C4-2B (cell line): ENCODE measurements around the gene PRDX1.
A peak's percentile ranks its signal among the peaks of the same experiment; 100 is the strongest.

Source experiments
- H3K27ac ChIP-seq: fragments of 450-650 bp; 2 replicates; pipeline ENCODE4 v1.5.1; 2017
- ZFX ChIP-seq: fragments of 450-650 bp; IDR thresholded peaks from 2 replicates; pipeline ENCODE4 v1.6.1; 2017
- TF ChIP-seq, protein P1 (sequence below): fragments of 450-650 bp; conservative IDR thresholded peaks from 2 replicates; pipeline ENCODE4 v1.5.1; 2017; ENCODE audit warnings: mild to moderate bottlenecking

Gene PRDX1

DNA sequence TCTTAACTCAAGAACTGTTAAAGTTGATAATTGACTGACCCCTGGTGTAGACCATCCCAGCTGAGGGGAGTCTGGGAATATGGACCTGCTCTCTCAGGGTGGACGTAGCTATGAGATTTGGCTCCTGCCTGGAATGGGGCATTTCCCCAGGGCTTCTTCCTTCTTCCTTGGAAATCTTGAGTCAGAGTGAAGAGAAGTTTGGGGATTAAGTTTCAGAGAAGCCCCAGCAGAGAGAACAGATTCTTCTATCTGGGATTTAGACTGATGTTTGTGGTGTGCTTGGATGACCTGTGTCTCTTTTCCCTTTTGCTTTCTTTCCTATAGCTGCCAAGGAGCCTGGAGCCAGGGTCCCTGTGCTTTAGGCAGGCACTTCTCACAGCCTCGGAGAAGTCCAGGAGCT, 42.2 kb upstream of the PRDX1 start:
- TF ChIP-seq, protein P1, sequence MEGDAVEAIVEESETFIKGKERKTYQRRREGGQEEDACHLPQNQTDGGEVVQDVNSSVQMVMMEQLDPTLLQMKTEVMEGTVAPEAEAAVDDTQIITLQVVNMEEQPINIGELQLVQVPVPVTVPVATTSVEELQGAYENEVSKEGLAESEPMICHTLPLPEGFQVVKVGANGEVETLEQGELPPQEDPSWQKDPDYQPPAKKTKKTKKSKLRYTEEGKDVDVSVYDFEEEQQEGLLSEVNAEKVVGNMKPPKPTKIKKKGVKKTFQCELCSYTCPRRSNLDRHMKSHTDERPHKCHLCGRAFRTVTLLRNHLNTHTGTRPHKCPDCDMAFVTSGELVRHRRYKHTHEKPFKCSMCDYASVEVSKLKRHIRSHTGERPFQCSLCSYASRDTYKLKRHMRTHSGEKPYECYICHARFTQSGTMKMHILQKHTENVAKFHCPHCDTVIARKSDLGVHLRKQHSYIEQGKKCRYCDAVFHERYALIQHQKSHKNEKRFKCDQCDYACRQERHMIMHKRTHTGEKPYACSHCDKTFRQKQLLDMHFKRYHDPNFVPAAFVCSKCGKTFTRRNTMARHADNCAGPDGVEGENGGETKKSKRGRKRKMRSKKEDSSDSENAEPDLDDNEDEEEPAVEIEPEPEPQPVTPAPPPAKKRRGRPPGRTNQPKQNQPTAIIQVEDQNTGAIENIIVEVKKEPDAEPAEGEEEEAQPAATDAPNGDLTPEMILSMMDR: no peak
- no peak for TF ChIP-seq ZFX
- H3K27ac ChIP-seq: no peak overlapping the region

DNA sequence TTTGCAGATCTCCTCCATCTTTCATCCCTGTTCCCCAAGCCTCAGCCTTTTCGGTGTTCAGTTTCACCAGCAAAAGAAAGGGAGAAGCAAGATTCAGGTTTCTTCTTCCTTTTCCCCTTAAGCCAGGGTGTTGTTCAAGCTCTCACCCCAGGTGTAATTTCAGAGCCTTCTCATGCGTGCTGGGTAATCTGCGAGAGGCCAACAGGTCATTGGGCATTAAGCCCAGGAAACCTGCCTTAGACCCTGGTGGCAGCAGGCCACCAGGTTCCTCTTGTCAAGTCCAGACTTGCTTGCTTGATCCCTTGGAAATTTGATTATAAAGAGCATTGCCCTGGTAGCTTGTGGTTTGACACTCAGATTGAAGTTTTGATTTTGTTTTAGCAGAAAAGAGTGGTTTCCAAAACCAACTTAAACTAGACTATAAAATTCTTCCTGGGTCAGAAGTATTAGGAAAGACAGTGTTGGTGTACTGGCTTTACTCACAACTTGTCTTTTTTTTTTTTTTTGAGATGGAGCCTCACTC, 35.8 kb upstream of the PRDX1 start:
- peak overlapping the region; percentile 40 for H3K27ac ChIP-seq

DNA sequence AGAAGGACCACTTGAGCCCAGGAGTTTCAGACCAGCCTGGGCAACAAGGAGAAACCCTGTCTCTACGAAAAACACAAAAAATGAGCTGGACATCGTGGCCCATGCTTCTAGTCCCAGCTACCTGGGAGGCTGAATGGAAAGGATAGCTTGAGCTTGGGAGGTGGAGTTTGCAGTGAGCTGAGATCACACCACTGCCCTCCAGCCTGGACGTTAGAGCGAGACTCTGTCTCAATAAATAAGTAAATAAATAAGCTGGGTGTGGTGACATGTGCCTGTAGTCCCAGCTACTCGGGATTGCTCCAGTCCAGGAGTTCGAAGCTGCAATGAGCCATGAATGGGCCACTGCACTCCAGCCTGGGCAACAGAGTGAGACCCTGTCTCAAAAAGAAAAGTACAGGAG, 32.5 kb upstream of the PRDX1 start:
- H3K27ac ChIP-seq: no peak overlapping the region
- no peak for TF ChIP-seq ZFX
- TF ChIP-seq, protein P1: no peak

More for the DNA sequence above, 35.8 kb upstream of the PRDX1 start:
- TF ChIP-seq, protein P1: no peak
- TF ChIP-seq ZFX: no peak

DNA sequence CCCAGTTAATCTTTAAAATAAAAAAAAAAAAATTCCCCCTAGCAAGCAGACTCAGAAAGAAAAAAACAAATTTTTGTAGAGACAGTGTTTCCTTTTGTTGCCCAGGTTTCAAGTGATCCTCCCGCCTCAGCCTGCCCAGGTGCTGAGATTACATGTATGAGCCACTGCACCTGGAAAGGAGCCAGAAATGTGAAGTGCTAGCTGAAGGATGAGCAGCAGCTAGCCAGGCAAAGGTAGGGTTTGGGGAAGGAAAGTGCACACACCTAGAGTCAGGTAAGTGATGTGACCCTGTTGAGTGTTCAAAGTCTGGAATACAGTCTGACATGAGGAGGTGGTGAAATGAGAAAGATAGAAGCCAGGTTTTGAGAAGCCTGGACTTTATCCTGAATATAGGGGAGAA, 30.6 kb upstream of the PRDX1 start:
- no peak overlapping the region; the same call in 1 of the 2 replicates for H3K27ac ChIP-seq
- TF ChIP-seq ZFX: no peak
- TF ChIP-seq, protein P1: no peak

DNA sequence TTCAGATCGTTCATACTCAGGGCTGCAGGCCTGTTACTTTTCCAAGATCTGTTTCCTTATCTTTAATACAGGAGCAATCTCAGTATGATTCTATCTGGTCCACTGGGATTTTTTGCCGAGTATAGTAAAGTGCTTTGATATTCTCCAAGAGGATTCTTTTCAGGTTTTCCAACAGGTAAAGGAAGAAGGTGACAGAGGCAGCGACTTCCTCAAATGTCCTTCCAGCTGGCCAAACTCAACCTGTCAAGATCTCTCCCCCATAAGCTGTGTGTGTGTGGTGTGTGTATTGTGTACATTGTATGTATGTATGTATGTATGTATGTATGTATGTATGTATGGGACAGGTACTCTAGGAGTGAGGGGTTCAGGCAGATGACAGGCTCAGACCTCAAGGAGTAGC, 30.0 kb upstream of the PRDX1 start:
- no peak for TF ChIP-seq ZFX
- TF ChIP-seq, protein P1: no peak
- peak overlapping the region; percentile 96; the same call in 1 of the 2 replicates for H3K27ac ChIP-seq

DNA sequence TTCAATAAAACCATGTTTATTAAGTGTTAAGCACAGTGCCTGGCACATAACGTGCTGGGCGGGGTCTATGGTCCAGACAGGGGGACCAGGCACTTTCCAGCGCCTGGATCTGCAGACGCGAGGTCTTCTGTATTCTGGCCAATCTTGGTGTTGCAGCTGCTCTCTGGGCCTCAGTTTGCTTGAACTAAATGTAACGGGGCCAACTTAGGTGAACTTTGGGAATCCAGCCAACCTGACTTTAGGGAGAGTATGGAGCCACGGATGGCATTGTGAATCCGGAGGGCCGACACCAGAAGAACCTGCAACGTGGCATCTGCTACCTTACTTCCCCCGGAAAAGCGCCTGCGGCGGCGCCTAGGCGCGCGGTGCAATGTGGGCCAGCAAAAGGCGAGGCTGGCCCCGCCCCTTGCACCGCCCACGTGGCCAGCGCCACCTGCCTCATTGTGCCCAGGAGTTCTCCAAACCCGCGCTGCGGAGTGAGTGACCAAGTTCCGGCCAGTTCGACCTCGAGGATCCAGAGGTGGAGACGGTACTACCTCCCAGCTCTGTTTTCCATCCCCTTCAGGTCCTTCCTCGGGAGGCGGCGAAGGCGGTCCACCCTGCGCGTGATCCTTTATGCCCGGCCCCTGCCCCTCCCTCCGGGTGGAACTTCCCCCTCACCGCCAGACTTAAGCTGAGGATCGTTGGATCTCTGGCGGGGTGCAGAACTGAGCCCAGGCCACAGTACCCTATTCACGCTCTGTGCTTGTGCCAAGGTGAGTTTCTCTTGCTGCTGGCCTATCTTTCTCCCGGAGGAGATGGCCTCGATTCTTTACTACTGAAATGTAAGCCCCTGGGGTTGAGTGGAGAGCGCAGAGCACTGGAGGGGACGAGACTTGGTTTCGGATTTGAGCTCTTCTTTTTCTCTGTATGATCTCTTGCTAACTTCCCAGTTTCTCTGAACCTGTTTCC, 29.0 kb upstream of the PRDX1 start, which contains the start of gene AKR1A1:
AKR1A1 (plus strand) TSS at position 426 of the 951 bp plus-strand sequence. CDS start 10,969 bp downstream, outside the sequence.
- H3K27ac ChIP-seq: peak within 1 kb of the TSS; percentile 96
- TF ChIP-seq, protein P1: no peak
- peak; percentile 54; the same call in 1 of the 2 replicates for TF ChIP-seq ZFX
